GM19238 (cell line): ENCODE results near the gene DAND5.
A peak's percentile ranks its signal among the peaks of the same experiment; 100 is the strongest.

Experiments
- DNase-seq: peaks from one replicate; pipeline ENCODE4 v3.0.0; 2011; ENCODE audit warnings: low spot score; ENCODE audit not compliant: insufficient read length

The DAND5 gene

DNA sequence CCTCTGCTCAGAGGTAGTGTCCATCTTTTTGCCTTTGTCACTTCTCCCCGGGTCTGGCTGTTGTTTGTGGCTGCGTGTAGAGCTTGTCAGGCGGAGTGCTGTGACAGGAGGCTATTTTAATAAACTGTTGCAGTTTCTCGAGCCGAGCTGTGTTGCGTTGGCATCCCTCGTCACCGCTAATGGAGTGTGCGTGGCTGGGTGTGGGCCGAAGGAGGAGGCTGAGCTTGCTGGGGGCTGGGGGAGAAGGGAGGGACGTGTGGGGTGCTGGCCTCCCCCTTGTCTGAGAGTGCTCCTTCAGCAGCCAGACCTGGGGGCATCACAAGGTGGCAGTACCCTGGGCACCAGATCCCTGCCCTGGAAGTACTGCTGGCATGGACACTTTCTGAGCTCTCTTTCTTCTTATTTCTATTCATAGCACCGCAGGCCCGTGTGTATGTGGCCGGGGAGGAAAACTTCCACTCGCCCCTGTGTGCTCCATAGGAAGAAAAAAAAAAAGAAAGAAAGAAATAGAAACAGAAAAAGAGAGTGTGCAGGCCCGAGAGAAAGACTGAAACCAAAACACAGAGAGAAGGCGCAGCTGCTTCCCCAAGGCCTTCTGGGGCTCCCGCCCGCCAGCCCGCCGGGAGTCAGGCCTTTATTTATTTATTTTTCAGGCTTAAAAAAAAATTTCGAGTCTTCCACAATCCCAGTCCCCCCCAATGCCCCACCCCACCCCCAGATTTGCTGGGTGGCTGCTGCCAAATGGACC lies 52.9 kb downstream of the DAND5 start:
- DNase-seq = peak; percentile 68

DNA sequence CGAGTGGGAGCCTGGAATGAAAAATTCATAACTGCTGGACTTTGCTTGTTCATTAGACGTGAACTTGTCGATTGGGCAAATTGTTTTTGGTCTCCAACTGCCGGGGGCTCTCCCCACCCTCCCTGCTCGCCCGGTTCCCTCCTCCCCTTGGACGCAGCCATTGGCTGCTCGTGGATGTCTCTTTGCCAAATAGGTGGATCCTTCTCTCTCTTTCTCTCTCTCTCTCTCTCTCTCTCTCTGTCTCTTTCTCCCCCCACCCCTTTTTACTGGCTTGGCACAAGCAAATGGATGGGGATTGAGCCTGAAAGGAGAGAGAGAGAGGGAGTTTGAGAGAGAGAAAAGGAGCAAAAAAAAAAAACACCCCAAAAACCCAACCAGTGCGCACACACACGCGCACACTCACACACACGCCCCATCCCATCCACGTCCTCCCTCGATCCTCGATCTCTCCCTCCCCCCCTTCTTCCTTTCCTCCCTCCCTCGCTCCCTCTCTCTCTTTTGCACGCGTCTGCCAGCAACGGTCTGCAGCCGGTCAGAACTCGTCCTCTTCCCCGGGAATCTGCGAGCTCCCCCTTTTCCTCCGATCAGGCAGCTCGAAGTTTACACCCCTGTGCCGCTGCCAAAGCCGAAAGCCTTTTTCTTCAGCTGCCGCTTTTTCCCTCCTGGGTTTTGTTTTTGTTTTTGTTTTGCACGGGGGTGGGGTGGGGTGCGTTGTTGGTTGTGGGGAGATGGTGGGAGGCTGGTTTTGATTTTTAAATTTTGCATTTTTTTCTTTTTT lies 53.7 kb downstream of the DAND5 start:
- peak; percentile 60 for DNase-seq

DNA sequence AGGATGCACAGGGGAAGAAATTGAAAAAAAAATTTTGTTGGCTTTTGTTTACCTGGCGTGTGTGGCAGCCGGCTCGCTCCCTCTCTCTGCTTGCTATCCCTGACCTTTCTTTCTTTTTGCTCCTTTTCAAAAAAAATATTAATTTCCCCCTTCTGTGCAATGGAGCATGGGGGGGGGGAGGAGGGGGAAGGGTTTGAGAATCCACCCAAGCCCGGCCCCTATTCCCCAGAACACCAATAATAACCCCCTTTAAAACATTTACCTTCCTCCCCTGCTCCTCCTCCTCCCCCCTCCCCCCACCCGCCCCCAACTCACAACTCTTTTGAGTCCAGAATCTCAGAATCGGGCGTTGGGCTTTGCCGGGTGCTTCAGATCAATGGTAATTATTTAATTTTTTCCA lies 54.3 kb downstream of the DAND5 start:
- DNase-seq = no peak
